HCT116 (cell line): Measurements from ENCODE around the gene IER5L.
"Not testable (repeated sequence)": the region's sequence is repeated elsewhere in the genome, so short reads cannot be mapped to it uniquely, and the experiment has no call there.

Source experiments
- CTCF ChIP-seq, 3 experiments: fragments of 200-600 bp in 1 of 3; sonication (generic) in 1 of 3; IDR thresholded peaks in 2 of 3; conservative IDR thresholded peaks in 1 of 3; 2 replicates each; pipeline ENCODE4 v1.5.1; 2012 to 2017; ENCODE audit warnings: low read depth in 2 of 3, low read length in 2 of 3, antibody characterized with exemption in 1 of 3, borderline replicate concordance in 1 of 3, control low read depth in 1 of 3, mild to moderate bottlenecking in 1 of 3, mixed read lengths in 1 of 3, mixed run types in 1 of 3, moderate library complexity in 1 of 3; ENCODE audit not compliant: insufficient read depth in 1 of 3
- EGR1 ChIP-seq: IDR thresholded peaks from 2 replicates; pipeline ENCODE4 v1.6.1; 2012; ENCODE audit warnings: low read depth
- EZH2 ChIP-seq: fragments of 200-600 bp; sonication (generic); IDR thresholded peaks from 2 replicates; pipeline ENCODE4 v1.6.1; 2017; ENCODE audit warnings: antibody characterized with exemption, mixed run types
- POLR2A ChIP-seq: IDR thresholded peaks from 2 replicates; pipeline ENCODE4 v1.7.0; 2011; ENCODE audit warnings: borderline replicate concordance; ENCODE audit not compliant: insufficient read depth, insufficient read length; ENCODE audit errors: extremely low read depth
- RAD21 ChIP-seq: IDR thresholded peaks from 2 replicates; pipeline ENCODE4 v1.6.1; 2012; ENCODE audit warnings: low read depth, mild to moderate bottlenecking
- REST ChIP-seq: IDR thresholded peaks from 2 replicates; pipeline ENCODE4 v1.6.1; 2012; ENCODE audit warnings: low read depth
- SIN3A ChIP-seq: IDR thresholded peaks from 2 replicates; pipeline ENCODE4 v1.6.1; 2012; ENCODE audit warnings: low read depth
- SP1 ChIP-seq: IDR thresholded peaks from 2 replicates; pipeline ENCODE4 v1.6.1; 2012; ENCODE audit warnings: low read depth
- ZFX ChIP-seq: fragments of 450-650 bp; IDR thresholded peaks from 2 replicates; pipeline ENCODE4 v1.6.1; 2017
- TF ChIP-seq, protein P1 (sequence below): IDR thresholded peaks from 2 replicates; pipeline ENCODE4 v1.6.1; 2012

GRCh38 chr9:129130271-129130670 lies 47.8 kb downstream of the IER5L start:
- TF ChIP-seq REST; SP1; CTCF (IDR thresholded peaks at IDR 0.05 in 2 of 3, conservative IDR thresholded peaks at IDR 0.05 in 1 of 3; ENCODE audit: borderline replicate concordance in 1 of 3, insufficient read depth in 1 of 3, low read depth in 2 of 3, low read length in 2 of 3); EGR1; ZFX; SIN3A; RAD21; POLR2A; EZH2: not testable (repeated sequence)
- TF ChIP-seq, protein P1, sequence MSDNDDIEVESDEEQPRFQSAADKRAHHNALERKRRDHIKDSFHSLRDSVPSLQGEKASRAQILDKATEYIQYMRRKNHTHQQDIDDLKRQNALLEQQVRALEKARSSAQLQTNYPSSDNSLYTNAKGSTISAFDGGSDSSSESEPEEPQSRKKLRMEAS: not testable (repeated sequence)
